ENCODE measurements around the gene CNTN1. TPM values are rescaled to one million over a fixed set of nuclear protein-coding genes. Genes with fewer than 3 reads are reported as not detected.

The CNTN1 gene
- total RNA-seq, 4 donors from 2014 or later = 0.40 to 3.9 (median 0.68) TPM

DNA sequence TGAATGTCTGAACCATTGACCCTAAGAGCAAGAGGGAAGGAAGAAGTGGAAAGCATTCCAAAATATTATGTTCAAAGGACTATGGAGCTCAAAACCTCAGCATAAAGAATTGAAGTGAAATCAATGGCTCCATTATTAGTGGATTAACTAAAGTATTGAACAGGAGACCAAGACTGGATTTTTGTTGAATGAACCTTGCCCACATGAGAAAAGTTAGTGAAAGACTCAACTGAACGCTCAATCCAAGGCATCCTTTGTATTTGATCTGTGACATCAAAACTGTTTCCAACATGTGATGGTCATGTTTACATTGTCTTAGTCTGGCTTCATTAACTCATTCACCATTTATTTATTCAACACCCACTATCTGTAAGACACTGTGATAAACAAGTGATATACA is 161.0 kb downstream of the CNTN1 start:
- H3K36me3 ChIP-seq = no peaks in the 10 kb centered on the region
- H3K9me3 ChIP-seq = no peaks in the 10 kb centered on the region
- no peaks in the 10 kb centered on the region for H3K4me1 ChIP-seq
- no peak overlapping the region for H3K27ac ChIP-seq
- TF ChIP-seq, protein P1, sequence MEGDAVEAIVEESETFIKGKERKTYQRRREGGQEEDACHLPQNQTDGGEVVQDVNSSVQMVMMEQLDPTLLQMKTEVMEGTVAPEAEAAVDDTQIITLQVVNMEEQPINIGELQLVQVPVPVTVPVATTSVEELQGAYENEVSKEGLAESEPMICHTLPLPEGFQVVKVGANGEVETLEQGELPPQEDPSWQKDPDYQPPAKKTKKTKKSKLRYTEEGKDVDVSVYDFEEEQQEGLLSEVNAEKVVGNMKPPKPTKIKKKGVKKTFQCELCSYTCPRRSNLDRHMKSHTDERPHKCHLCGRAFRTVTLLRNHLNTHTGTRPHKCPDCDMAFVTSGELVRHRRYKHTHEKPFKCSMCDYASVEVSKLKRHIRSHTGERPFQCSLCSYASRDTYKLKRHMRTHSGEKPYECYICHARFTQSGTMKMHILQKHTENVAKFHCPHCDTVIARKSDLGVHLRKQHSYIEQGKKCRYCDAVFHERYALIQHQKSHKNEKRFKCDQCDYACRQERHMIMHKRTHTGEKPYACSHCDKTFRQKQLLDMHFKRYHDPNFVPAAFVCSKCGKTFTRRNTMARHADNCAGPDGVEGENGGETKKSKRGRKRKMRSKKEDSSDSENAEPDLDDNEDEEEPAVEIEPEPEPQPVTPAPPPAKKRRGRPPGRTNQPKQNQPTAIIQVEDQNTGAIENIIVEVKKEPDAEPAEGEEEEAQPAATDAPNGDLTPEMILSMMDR (IDR thresholded peaks at IDR 0.05) = no peak
- no peak for TF ChIP-seq POLR2A (IDR thresholded peaks at IDR 0.05)
- no peaks in the 10 kb centered on the region for H3K27me3 ChIP-seq
- H3K4me3 ChIP-seq = no peak overlapping the region
- no peak for DNase-seq

DNA sequence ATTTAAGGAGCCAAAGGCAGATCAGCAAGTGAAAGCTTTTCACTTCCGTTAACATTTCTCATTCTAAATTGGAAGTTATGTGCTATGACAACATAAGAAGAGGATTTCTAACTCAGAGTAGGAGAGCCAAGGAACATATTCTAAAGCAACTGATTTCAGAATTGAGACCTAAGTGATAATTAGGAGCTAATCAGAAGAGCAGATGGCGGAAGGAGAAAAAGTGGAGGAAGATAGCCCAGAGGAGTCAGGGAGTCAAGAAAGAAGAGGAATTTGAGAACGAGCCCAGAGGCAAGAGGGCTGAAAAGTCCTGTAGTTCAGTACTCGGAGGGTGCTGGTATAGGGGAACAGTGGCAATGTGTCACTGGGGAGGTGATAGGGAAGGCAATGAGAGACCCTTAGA is 162.4 kb downstream of the CNTN1 start:
- no peak for TF ChIP-seq POLR2A (IDR thresholded peaks at IDR 0.05)
- TF ChIP-seq, protein P1 (IDR thresholded peaks at IDR 0.05) = no peak
- Histone ChIP-seq H3K4me1 (no peaks in the 10 kb centered on the region), H3K4me3 (no peak overlapping the region), H3K27ac (no peak overlapping the region), H3K27me3 (no peaks in the 10 kb centered on the region), H3K36me3 (no peaks in the 10 kb centered on the region), H3K9me3 (no peaks in the 10 kb centered on the region)
- no peak for DNase-seq

DNA sequence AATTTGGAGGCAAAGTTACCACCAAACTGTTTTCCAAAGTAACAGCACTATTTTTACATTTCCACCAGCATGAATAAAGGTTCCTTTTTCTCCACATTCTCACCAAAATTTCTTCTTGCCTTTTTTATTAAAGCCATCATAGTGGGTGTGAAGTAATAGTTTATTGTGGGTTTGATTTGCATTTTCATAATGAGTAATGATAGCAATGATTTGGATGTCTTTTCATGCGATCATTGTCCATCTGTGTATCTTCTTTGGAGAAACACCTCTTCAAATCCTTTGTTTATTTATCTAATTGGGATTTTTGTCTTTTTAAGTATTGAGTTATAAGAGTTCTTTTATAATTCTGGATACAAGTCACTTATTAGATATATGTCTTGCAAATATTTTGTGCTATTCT is 172.7 kb downstream of the CNTN1 start:
- Histone ChIP-seq H3K4me1 (no peaks in the 10 kb centered on the region), H3K27me3 (no peaks in the 10 kb centered on the region), H3K4me3 (no peak overlapping the region), H3K9me3 (no peaks in the 10 kb centered on the region), H3K36me3 (no peaks in the 10 kb centered on the region), H3K27ac (no peak overlapping the region)
- no peak for DNase-seq
- TF ChIP-seq POLR2A (IDR thresholded peaks at IDR 0.05) = no peak
- TF ChIP-seq, protein P1 (IDR thresholded peaks at IDR 0.05) = no peak

DNA sequence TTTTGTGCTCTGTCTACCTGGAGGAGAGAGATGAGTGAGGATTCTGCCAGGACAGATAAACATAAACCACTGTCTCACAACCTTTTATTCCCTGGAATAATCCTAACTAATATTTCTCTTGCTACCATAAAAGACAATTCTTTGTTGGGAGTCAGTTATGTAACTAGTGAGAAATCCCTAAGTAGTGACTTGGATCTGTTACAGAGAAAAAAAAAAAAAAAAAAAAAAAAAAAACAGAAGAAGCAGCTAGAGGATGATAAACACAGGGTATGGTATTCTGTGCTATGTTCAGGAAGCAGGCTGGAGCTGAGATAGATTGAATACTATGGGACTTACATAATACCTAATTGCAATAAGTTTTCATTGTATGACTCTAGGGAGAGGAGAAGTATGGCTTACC is 178.7 kb downstream of the CNTN1 start:
- Histone ChIP-seq H3K36me3 (no peaks in the 10 kb centered on the region), H3K27me3 (no peaks in the 10 kb centered on the region), H3K9me3 (no peaks in the 10 kb centered on the region), H3K27ac (no peak overlapping the region), H3K4me1 (no peaks in the 10 kb centered on the region), H3K4me3 (no peak overlapping the region)
- TF ChIP-seq, protein P1 (IDR thresholded peaks at IDR 0.05) = no peak
- TF ChIP-seq POLR2A (IDR thresholded peaks at IDR 0.05) = no peak
- DNase-seq = no peak

DNA sequence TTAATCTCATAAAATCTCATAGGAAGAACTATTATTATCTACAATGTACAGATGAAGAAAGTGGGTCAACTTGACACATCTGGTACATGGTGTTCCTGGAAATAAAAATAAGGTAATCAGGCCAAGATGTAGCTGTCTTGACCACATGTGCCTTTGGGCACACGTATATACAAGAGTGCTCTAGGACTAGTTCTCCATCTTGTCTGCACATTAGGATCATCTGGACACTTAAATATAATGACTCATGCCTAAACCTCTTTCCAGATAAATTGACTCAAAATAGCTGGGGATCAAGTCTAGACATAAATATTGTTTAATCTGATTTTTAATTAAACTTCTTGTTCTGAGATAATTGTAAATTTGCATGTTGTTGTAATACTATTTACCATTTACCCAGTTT is 182.6 kb downstream of the CNTN1 start:
- Histone ChIP-seq H3K4me1 (no peaks in the 10 kb centered on the region), H3K27ac (no peak overlapping the region), H3K36me3 (no peaks in the 10 kb centered on the region), H3K9me3 (no peaks in the 10 kb centered on the region), H3K27me3 (no peaks in the 10 kb centered on the region), H3K4me3 (no peak overlapping the region)
- TF ChIP-seq, protein P1 (IDR thresholded peaks at IDR 0.05) = no peak
- no peak for TF ChIP-seq POLR2A (IDR thresholded peaks at IDR 0.05)
- no peak for DNase-seq

DNA sequence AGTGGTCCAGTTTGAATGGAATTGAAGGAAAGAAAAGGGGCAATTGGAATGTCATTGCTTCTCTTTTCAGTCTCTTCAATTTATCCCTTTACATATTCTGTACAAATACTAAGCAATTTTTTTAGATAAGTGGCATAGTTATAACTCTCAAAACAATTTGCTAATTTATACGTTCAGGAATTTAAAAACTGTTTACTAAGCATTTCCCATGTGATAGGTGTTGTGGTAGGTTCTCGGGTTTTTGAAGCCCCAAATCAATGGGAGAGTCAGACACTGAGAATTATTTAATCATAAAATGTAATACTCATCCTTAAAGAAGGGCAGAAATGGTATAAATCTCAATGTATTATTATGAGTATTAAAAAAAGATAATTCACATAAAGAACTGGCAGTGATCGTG is 197.1 kb downstream of the CNTN1 start:
- no peaks in the 10 kb centered on the region for H3K27me3 ChIP-seq
- no peak overlapping the region for H3K27ac ChIP-seq
- TF ChIP-seq POLR2A (IDR thresholded peaks at IDR 0.05) = no peak
- no peaks in the 10 kb centered on the region for H3K36me3 ChIP-seq
- H3K9me3 ChIP-seq = no peaks in the 10 kb centered on the region
- H3K4me1 ChIP-seq = no peaks in the 10 kb centered on the region
- no peak overlapping the region for H3K4me3 ChIP-seq
- DNase-seq = no peak

Measured in Peyer's patch (tissue), 4 donors.